SK-N-MC (cell line): Measurements from ENCODE around the gene NR0B2.

ENCODE experiments used
- DNase-seq: peaks from one replicate; pipeline ENCODE4 v3.0.0-alpha.2; 2011; ENCODE audit warnings: low read depth, low spot score
- H3K27ac ChIP-seq: fragments of 200-600 bp; sonication (generic); 2 replicates; pipeline ENCODE4 v1.5.1; 2016; ENCODE audit warnings: mixed run types
- H3K36me3 ChIP-seq: fragments of 200-600 bp; sonication (generic); 2 replicates; pipeline ENCODE4 v1.6.1; 2017; ENCODE audit warnings: antibody characterized with exemption, low read length, mixed read lengths; ENCODE audit not compliant: insufficient read depth
- H3K4me3 ChIP-seq: fragments of 200-600 bp; sonication (generic); 2 replicates; pipeline ENCODE4 v1.5.1; 2016
- H3K9ac ChIP-seq: fragments of 200-600 bp; sonication (generic); 2 replicates; pipeline ENCODE4 v1.8.0; 2017; ENCODE audit warnings: mixed run types, mixed read lengths; ENCODE audit not compliant: insufficient read length
- H3K9me3 ChIP-seq: fragments of 200-600 bp; sonication (generic); 2 replicates; pipeline ENCODE4 v1.6.1; 2017; ENCODE audit warnings: low read depth, mild to moderate bottlenecking, antibody characterized with exemption, low read length, moderate library complexity, mixed read lengths
- EZH2 ChIP-seq: fragments of 200-600 bp; sonication (generic); IDR thresholded peaks from one replicate; pipeline ENCODE4 v1.6.1; 2017; ENCODE audit warnings: antibody characterized with exemption
- FOXP2 ChIP-seq: optimal IDR thresholded peaks from 2 replicates; pipeline ENCODE3; 2011; ENCODE audit warnings: mild to moderate bottlenecking, moderate library complexity; ENCODE audit not compliant: insufficient read depth; ENCODE audit errors: extremely low read length, control extremely low read depth
- POLR2AphosphoS5 ChIP-seq: IDR thresholded peaks from 2 replicates; pipeline ENCODE4 v1.6.1; 2012; ENCODE audit warnings: mild to moderate bottlenecking, low read depth, low read length, borderline replicate concordance

NR0B2 gene

GRCh38 chr1:26909951-26910342, 3.8 kb downstream of the NR0B2 start:
- Histone ChIP-seq H3K9me3 (no peaks in the 10 kb centered on the region), H3K36me3 (no peaks in the 10 kb centered on the region), H3K27ac (no peak overlapping the region), H3K4me3 (no peak overlapping the region), H3K9ac (no peak overlapping the region)
- DNase-seq, result no peak
- TF ChIP-seq FOXP2 (no peak), EZH2 (no peak), POLR2AphosphoS5 (no peak)

- no peak overlapping the region for H3K4me3 ChIP-seq
- TF ChIP-seq EZH2 (no peak), POLR2AphosphoS5 (no peak), FOXP2 (no peak)
- H3K27ac ChIP-seq, result no peak overlapping the region
- H3K9ac ChIP-seq, result no peak overlapping the region
- no peaks in the 10 kb centered on the region for H3K9me3 ChIP-seq
- no peak for DNase-seq
- no peaks in the 10 kb centered on the region for H3K36me3 ChIP-seq
These were observed 6.5 kb downstream of the NR0B2 start for GRCh38 chr1:26907071-26907917.

DNA sequence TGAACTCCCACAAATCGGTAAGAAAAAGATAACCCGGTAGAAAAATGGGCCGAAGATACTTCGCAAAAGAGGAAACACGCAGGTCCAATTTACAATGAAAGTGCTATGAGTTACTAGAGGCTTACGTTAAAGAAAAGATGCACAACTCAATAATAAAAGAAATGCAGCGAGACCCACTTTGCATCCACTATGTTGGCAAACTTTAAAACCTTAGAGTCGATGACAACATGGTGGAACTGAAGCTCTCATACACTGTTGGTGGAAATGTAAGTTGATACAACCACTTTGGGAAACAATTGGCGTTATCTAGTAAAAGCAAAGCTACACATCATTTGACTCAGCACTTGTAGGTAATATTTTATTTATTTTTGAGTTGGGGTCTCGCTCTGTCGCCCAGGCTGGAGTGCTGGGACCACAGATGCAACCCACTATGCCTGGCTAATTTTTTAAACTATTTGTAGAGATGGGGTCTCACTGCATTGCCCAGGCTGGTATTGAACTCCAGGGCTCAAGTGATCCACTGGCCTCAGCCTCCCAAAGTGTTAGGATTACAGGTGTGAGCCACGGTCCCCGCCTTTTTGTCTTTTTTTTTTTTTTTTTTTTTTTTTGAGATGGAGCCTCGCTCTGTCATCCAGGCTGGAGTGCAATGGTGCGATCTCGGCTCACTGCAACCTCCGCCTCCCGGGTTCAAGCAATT, 12.8 kb downstream of the NR0B2 start:
- DNase-seq, result no peak
- H3K4me3 ChIP-seq, result peak overlapping the region; percentile 83
- no peak for TF ChIP-seq POLR2AphosphoS5
- no peak for TF ChIP-seq FOXP2
- no peak for TF ChIP-seq EZH2
- peak overlapping the region; percentile 79 for H3K27ac ChIP-seq
- H3K9ac ChIP-seq, result peak overlapping the region; percentile 97
- peaks cover 8% of the 10 kb centered on the region; the same call in 1 of the 2 replicates for H3K36me3 ChIP-seq
- H3K9me3 ChIP-seq, result no peaks in the 10 kb centered on the region

DNA sequence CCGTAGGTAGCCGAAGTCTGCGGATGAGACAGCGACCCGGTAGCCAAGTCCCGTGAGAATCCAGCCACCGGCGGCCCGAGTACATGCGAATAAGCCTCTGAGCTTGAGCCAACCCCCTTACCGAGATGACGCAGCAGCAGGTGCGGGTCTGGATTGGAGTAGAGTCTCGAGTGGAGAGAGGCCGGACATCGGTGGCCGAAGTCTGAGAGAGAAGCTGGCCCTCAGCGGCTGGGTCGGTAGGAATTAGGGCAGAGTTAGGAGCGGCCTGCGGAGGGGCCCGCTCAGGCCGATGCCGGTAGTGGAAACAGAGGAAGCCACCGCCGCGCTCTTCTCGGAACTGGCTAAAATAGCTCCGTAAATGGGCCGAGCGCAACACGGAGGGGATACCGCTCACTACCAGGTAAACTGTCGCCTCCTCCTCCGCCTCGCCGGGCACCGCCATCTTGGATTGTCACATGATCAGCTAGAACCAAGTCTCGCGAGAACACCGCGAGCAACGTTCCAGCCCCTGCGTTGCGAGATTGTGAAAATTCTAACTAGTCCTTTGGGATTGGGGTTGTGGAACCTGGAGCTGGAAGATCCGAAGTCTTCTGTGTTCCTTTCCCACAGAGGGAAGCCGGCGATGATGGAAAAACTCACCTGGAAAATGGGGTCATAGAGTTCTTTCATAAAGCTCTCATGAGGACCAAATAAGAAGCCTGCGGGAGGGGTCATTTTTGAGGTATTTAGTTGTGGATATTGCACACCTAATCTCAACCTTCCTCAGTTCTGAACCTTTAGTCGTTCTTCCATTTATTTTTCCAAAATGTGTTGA, 13.6 kb downstream of the NR0B2 start, which contains the start of gene GPATCH3:
GPATCH3 (minus strand) TSS at position 467 of the 814 bp plus-strand sequence; CDS start at position 442, 25 bp downstream.
- Histone ChIP-seq H3K27ac (peak within 1 kb of the TSS; percentile 79), H3K9me3 (no peaks in the 10 kb centered on the region), H3K4me3 (peak within 1 kb of the TSS; percentile 83), H3K36me3 (peaks cover 11% of the 10 kb centered on the region; the same call in 1 of the 2 replicates), H3K9ac (peak within 1 kb of the TSS; percentile 97)
- TF ChIP-seq POLR2AphosphoS5, result peak; percentile 98
- TF ChIP-seq FOXP2, result no peak
- DNase-seq, result peak; percentile 92

DNA sequence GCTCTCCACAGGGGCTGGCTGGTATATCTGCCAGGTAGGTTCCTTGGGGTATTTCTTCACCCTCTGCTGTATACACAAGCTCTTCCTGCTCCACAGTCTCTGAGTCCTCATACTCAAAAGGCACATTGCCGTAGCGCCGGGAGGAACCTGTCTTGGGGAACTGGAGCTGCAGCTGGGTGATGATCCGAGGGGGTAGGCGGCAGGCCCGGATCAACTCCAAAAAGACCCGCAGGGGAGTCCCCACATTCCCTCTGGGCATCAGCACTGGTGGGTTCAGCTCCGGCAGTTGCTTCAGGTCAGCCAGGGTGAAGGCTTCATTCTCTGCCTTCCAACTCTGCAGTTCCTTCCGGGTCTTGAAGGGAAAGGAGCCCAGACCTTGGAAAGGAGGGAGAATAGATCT, 16.4 kb downstream of the NR0B2 start:
- peaks cover 36% of the 10 kb centered on the region; the same call in 1 of the 2 replicates for H3K36me3 ChIP-seq
- TF ChIP-seq POLR2AphosphoS5, result no peak
- no peak for TF ChIP-seq FOXP2
- no peak for TF ChIP-seq EZH2
- H3K9me3 ChIP-seq, result no peaks in the 10 kb centered on the region
- H3K4me3 ChIP-seq, result no peak overlapping the region
- DNase-seq, result no peak
- H3K27ac ChIP-seq, result no peak overlapping the region
- no peak overlapping the region for H3K9ac ChIP-seq

GRCh38 chr1:26894263-26894662, 19.5 kb downstream of the NR0B2 start:
- Histone ChIP-seq H3K36me3 (peaks cover 40% of the 10 kb centered on the region; the same call in 1 of the 2 replicates), H3K9ac (no peak overlapping the region), H3K4me3 (no peak overlapping the region), H3K27ac (no peak overlapping the region), H3K9me3 (no peaks in the 10 kb centered on the region)
- TF ChIP-seq EZH2 (no peak), FOXP2 (no peak), POLR2AphosphoS5 (no peak)
- no peak for DNase-seq

DNA sequence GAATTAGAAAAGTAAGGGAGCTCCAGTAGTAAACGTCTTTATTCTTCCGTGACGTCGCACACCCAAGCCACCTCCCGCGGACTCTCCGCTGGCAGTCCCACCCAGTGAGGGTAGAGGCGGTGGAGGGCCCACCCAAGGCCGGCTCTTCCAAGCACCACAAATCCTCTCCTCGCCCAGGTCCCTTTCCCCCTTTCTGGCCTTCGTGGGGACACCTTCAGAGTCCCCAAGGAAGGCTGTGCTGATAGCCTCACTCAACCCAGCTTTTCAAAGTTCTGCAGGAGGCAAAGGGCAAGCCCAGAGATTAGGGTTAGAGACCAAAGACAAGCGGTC, 23.3 kb downstream of the NR0B2 start:
- Histone ChIP-seq H3K36me3 (peaks cover 51% of the 10 kb centered on the region), H3K9me3 (no peaks in the 10 kb centered on the region), H3K4me3 (peak overlapping the region; percentile 98), H3K9ac (peak overlapping the region; percentile 96), H3K27ac (peak overlapping the region; percentile 90)
- TF ChIP-seq FOXP2 (no peak), EZH2 (no peak), POLR2AphosphoS5 (no peak; the same call in 1 of the 2 replicates)
- DNase-seq, result no peak

- no peak for DNase-seq
- H3K4me3 ChIP-seq, result peak within 1 kb of the TSS; percentile 98
- peak within 1 kb of the TSS; percentile 96 for H3K9ac ChIP-seq
- H3K27ac ChIP-seq, result peak within 1 kb of the TSS; percentile 90
- H3K9me3 ChIP-seq, result no peaks in the 10 kb centered on the region
- peaks cover 51% of the 10 kb centered on the region for H3K36me3 ChIP-seq
- TF ChIP-seq POLR2AphosphoS5 (peak; percentile 92), FOXP2 (no peak)
These were observed 24.0 kb downstream of the NR0B2 start, which contains the start of gene GPN2 for GRCh38 chr1:26889551-26890466. TSS of gene GPN2 (minus strand) at chr1:26890283. CDS start at chr1:26890096, 187 bp downstream.
